GM18526 (cell line): ENCODE data around the gene PDGFRA.

Experiments used
- POLR2A ChIP-seq: IDR thresholded peaks from 3 replicates; pipeline ENCODE4 v1.6.1; 2011; ENCODE audit not compliant: insufficient read length; ENCODE audit errors: extremely low read depth

PDGFRA gene

GRCh38 chr4:54218736-54219135, 10.4 kb upstream of the PDGFRA start:
- no peak for TF ChIP-seq POLR2A

- TF ChIP-seq POLR2A, result no peak
Observed at GRCh38 chr4:54224996-54225597, 4.0 kb upstream of the PDGFRA start.

GRCh38 chr4:54225598-54226403, 3.3 kb upstream of the PDGFRA start:
- TF ChIP-seq POLR2A, result no peak

DNA sequence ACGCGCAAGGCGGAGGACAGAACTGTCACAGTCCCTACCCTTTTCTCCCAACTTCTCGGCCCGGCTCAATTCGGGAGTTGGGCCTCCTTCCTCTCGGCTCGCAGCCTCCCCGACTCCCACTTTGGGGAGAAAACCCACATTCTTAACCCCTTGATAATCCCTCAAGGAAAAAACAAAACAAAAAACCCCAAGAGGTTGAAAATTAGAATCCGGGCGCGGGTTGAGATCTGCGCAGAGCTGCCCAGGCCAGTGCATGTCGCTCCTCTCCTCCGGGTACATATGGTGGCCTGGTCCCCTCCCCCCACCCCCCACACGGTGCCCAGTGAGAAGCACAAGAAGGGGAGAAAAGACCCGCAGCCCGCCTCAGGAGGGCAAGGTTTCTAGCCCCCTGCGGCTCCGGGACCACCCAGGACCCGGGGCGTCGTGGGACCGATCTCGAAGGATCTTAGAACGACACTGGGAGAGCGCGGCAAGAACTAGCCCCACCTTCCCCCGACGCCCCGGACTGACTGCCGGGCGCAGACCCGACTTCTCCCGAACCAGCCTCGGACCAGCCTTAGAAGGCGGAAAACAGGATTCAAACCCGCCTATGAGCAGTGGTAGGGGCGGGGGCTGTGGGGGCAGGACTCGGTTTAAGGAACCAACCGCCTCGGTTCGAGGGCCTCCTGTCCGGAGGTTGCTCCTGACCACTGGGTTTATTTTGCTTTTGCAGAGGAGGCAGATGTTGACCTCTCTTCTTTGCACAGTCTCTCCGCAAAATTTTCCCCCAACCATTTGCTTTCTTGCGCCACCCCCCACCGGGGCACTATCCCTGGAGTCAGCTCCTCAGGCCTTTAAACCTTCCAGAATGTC, 2.5 kb upstream of the PDGFRA start:
- TF ChIP-seq POLR2A, result no peak

GRCh38 chr4:54227256-54228055, 1.6 kb upstream of the PDGFRA start:
- TF ChIP-seq POLR2A, result no peak

- no peak for TF ChIP-seq POLR2A
Observed at GRCh38 chr4:54228056-54228527, 1.0 kb upstream of the PDGFRA start.

GRCh38 chr4:54228546-54228945, 547 bp upstream of the PDGFRA start:
- no peak for TF ChIP-seq POLR2A

GRCh38 chr4:54229631-54230483, 764 bp downstream of the PDGFRA start:
- TF ChIP-seq POLR2A, result no peak

- TF ChIP-seq POLR2A, result no peak
Observed at GRCh38 chr4:54230484-54231418, 1.7 kb downstream of the PDGFRA start.

GRCh38 chr4:54231419-54231767, 2.3 kb downstream of the PDGFRA start:
- no peak for TF ChIP-seq POLR2A

- no peak for TF ChIP-seq POLR2A
Observed at GRCh38 chr4:54231768-54232688, 2.9 kb downstream of the PDGFRA start.

- no peak for TF ChIP-seq POLR2A
Observed at GRCh38 chr4:54233277-54233696, 4.2 kb downstream of the PDGFRA start.
